Endothelial cell of umbilical vein (primary cell): ENCODE measurements around the gene PDYN.

Source experiments
- EZH2 ChIP-seq: IDR thresholded peaks from 2 replicates; pipeline ENCODE4 v1.6.1; 2012; ENCODE audit warnings: borderline replicate concordance, low read depth, mild to moderate bottlenecking, moderate library complexity, low read length, inconsistent platforms; ENCODE audit not compliant: severe bottlenecking
- POLR2AphosphoS5 ChIP-seq: IDR thresholded peaks from 2 replicates; pipeline ENCODE4 v1.6.1; 2012; ENCODE audit warnings: low read depth, mild to moderate bottlenecking, control low read depth, low read length, moderate library complexity; ENCODE audit not compliant: insufficient read depth
- TF ChIP-seq, protein P1 (sequence below), 2 donors: IDR thresholded peaks; 1 replicate in 1 of 2; 2 replicates in 1 of 2; pipeline ENCODE4 v1.5.1; 2011; ENCODE audit warnings: low read length in 2 of 2, mild to moderate bottlenecking in 2 of 2, moderate library complexity in 2 of 2, control low read depth in 1 of 2, inconsistent platforms in 1 of 2, low read depth in 1 of 2; ENCODE audit not compliant: insufficient read depth in 1 of 2; ENCODE audit errors: extremely low read depth in 1 of 2
- TF ChIP-seq, protein P2 (sequence below): IDR thresholded peaks from 2 replicates; pipeline ENCODE4 v1.6.1; 2011; ENCODE audit not compliant: insufficient read depth, insufficient read length

DNA sequence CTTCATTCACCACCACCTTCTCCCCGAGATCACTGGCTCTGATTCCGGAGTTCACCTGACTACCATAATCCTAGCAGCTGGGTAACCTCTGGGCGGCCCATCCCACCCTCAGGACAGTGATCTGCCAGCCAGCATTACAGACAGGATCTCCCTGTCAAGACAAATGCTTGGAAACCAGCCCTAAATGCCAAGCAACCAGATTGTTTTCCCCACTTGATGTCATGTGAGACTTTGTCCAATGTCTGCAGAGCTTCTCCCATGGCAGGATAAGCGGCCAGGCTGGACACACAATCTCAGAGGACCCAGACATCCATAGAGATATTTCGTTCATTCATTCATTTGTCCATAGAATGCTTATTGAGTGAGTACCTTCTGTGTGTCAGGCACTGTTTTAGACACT lies 32.5 kb downstream of the PDYN start:
- TF ChIP-seq, protein P1, sequence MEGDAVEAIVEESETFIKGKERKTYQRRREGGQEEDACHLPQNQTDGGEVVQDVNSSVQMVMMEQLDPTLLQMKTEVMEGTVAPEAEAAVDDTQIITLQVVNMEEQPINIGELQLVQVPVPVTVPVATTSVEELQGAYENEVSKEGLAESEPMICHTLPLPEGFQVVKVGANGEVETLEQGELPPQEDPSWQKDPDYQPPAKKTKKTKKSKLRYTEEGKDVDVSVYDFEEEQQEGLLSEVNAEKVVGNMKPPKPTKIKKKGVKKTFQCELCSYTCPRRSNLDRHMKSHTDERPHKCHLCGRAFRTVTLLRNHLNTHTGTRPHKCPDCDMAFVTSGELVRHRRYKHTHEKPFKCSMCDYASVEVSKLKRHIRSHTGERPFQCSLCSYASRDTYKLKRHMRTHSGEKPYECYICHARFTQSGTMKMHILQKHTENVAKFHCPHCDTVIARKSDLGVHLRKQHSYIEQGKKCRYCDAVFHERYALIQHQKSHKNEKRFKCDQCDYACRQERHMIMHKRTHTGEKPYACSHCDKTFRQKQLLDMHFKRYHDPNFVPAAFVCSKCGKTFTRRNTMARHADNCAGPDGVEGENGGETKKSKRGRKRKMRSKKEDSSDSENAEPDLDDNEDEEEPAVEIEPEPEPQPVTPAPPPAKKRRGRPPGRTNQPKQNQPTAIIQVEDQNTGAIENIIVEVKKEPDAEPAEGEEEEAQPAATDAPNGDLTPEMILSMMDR (IDR thresholded peaks at IDR 0.05; ENCODE audit: extremely low read depth in 1 of 2, insufficient read depth in 1 of 2, low read depth in 1 of 2, low read length in 2 of 2), result no peak
- TF ChIP-seq EZH2, result no peak
- TF ChIP-seq, protein P2, sequence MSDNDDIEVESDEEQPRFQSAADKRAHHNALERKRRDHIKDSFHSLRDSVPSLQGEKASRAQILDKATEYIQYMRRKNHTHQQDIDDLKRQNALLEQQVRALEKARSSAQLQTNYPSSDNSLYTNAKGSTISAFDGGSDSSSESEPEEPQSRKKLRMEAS, result no peak
- no peak for TF ChIP-seq POLR2AphosphoS5
